Tibial nerve (tissue), 4 donors: ENCODE results near the gene C1QTNF12.

Experiments
- EP300 ChIP-seq, 2 donors: sonication (generic); formaldehyde crosslinking; IDR thresholded peaks; one replicate each; pipeline ENCODE4 v1.6.1; 2017; ENCODE audit warnings: antibody characterized with exemption in 2 of 2, mild to moderate bottlenecking in 1 of 2
- POLR2A ChIP-seq, 2 donors: fragments of 450-650 bp; IDR thresholded peaks; one replicate each; pipeline ENCODE4 v1.6.1; 2017; ENCODE audit warnings: antibody characterized with exemption in 2 of 2, mild to moderate bottlenecking in 2 of 2, moderate library complexity in 2 of 2
- TF ChIP-seq, protein P1 (sequence below), 5 experiments: fragments of 200-600 bp in 3 of 5; fragments of 450-650 bp in 2 of 5; sonication (generic) in 3 of 5; IDR thresholded peaks; one replicate each; pipeline ENCODE4 v1.5.1; 2016 to 2019; ENCODE audit warnings: antibody characterized with exemption in 5 of 5, mild to moderate bottlenecking in 3 of 5, moderate library complexity in 2 of 5

DNA sequence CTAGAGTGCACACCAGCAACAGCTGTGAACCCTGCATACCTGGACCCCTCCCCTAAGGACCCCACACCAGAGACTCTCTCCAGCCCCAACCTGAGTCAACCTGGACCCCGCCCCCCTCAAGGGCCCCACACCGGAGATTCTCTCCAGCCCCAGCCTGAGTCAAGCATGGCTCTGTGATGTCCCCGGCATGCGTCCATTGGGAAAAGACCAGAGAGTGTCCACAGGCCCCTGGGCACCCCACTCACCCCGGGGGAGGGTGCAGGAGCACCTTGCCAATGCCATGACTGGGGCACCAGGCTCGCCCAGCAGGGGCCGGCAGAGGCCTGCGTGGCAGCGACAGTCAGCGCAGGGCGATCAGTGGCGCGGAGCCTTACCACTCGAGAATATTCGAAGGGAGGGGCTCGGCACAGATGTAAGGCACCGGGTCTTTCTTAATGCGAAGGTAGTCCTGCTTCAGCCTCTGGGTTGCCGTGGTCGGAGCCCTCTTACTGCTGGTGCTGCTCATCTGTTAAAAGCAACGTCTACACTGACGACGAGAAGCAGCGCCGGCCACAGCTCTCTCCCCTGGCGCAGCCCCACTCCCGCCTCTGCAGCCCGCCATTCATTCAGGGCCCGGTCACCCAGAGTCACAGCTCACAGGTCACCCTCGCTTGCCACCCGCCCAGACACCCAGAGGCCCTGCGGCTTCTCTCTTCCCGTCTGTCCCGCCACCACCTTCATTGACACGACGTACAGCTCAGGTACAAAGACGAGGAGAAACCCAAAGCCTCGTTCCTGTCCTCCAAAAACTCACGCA, 21.2 kb upstream of the C1QTNF12 start:
- TF ChIP-seq, protein P1, sequence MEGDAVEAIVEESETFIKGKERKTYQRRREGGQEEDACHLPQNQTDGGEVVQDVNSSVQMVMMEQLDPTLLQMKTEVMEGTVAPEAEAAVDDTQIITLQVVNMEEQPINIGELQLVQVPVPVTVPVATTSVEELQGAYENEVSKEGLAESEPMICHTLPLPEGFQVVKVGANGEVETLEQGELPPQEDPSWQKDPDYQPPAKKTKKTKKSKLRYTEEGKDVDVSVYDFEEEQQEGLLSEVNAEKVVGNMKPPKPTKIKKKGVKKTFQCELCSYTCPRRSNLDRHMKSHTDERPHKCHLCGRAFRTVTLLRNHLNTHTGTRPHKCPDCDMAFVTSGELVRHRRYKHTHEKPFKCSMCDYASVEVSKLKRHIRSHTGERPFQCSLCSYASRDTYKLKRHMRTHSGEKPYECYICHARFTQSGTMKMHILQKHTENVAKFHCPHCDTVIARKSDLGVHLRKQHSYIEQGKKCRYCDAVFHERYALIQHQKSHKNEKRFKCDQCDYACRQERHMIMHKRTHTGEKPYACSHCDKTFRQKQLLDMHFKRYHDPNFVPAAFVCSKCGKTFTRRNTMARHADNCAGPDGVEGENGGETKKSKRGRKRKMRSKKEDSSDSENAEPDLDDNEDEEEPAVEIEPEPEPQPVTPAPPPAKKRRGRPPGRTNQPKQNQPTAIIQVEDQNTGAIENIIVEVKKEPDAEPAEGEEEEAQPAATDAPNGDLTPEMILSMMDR (IDR thresholded peaks at IDR 0.05), result no peak
- TF ChIP-seq EP300 (IDR thresholded peaks at IDR 0.05) (no peak), POLR2A (IDR thresholded peaks at IDR 0.05) (no peak)
